Osteoblast (primary cell): ENCODE measurements around the gene PRKACA. TPM values are rescaled to one million over a fixed set of nuclear protein-coding genes. Genes with fewer than 3 reads are reported as not detected.

Source experiments
- DNase-seq: peaks from one replicate; pipeline ENCODE4 v3.0.0; 2011; ENCODE audit warnings: low spot score, mixed read lengths; ENCODE audit not compliant: insufficient read length; ENCODE audit errors: missing footprints
- H2AFZ ChIP-seq: 2 replicates; pipeline ENCODE4 v1.6.0; 2011; ENCODE audit warnings: mild to moderate bottlenecking, low read length
- H3K27ac ChIP-seq: 2 replicates; pipeline ENCODE4 v1.5.1; 2011; ENCODE audit warnings: mild to moderate bottlenecking, low read depth, low read length, moderate library complexity
- H3K27me3 ChIP-seq: 2 replicates; pipeline ENCODE4 v1.6.0; 2012; ENCODE audit warnings: mild to moderate bottlenecking, control low read depth, inconsistent platforms, low read length, moderate library complexity; ENCODE audit not compliant: insufficient read depth
- H3K36me3 ChIP-seq: 2 replicates; pipeline ENCODE4 v1.5.1; 2011; ENCODE audit warnings: mild to moderate bottlenecking, low read length, control low read depth, moderate library complexity; ENCODE audit not compliant: insufficient read depth
- H3K4me1 ChIP-seq: 2 replicates; pipeline ENCODE4 v1.5.1; 2011; ENCODE audit warnings: mild to moderate bottlenecking, low read length, control low read depth, moderate library complexity; ENCODE audit not compliant: insufficient read depth
- H3K4me2 ChIP-seq: 2 replicates; pipeline ENCODE4 v1.6.0; 2011; ENCODE audit warnings: mild to moderate bottlenecking, low read length; ENCODE audit not compliant: insufficient read depth
- H3K4me3 ChIP-seq: fragments of 200-600 bp; sonication (generic); 3 replicates; pipeline ENCODE4 v1.5.1; 2012; ENCODE audit warnings: mild to moderate bottlenecking, low read length, inconsistent platforms; ENCODE audit not compliant: insufficient read depth
- H3K79me2 ChIP-seq: 2 replicates; pipeline ENCODE4 v1.6.0; 2012; ENCODE audit warnings: mild to moderate bottlenecking, low read length, control low read depth, inconsistent platforms; ENCODE audit not compliant: insufficient read depth
- H3K9me3 ChIP-seq: 2 replicates; pipeline ENCODE4 v1.5.1; 2011; ENCODE audit warnings: low read depth, low read length, control low read depth
- H4K20me1 ChIP-seq: 2 replicates; pipeline ENCODE4 v1.6.0; 2012; ENCODE audit warnings: mild to moderate bottlenecking, low read length, control low read depth; ENCODE audit not compliant: insufficient read depth
- total RNA-seq: library from RNA; depleted of rRNA; stranded (reverse); fragments of >200 nt; gene quantifications from 2 replicates; pipeline ENCODE4 v1.2.3, GENCODE V29; 2012
- TF ChIP-seq, protein P1 (sequence below): IDR thresholded peaks from 2 replicates; pipeline ENCODE4 v1.5.1; 2011; ENCODE audit warnings: mild to moderate bottlenecking, low read depth, low read length, moderate library complexity; ENCODE audit errors: extremely low read depth

The PRKACA gene
- total RNA-seq, 1 donor, result 45.6 TPM

DNA sequence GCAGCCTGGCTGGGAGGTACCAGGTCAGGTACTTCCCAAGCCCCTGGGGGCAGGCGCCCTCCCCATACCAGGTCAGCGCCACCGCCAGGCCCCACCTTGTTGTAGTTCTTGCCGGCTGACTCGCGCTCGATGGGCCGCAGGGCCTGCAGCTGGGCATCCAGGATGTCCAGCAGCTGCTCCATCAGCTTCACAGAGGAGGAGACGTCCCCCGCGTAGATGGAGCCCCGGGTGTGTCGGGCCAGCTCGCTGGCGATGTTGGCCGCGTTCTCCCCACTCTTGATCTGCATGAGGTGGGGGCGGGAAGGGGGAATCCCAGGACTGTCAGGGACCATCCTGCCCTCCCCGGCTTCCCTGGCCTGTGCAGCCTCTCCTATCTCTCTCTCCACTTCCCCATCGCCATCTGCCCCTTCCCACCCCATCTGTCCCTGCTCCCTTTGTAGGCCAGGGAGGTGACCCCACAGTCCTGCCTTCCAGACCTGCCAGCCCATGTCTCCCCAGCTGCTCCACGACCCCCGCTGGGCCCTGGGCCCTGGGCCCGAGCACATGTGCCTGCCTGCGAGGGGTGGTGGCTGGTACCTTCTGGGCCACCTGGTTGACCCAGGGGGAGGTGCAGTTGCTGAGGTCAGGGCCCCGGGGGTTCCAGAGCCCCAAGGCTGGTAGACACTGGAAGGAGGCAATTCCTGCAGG lies 42.6 kb upstream of the PRKACA start:
- DNase-seq, result peak; percentile 82
- no peaks in the 10 kb centered on the region for H3K4me1 ChIP-seq
- H3K4me3 ChIP-seq, result no peak overlapping the region
- H2AFZ ChIP-seq, result no peak overlapping the region
- no peaks in the 10 kb centered on the region for H3K9me3 ChIP-seq
- H3K27me3 ChIP-seq, result no peaks in the 10 kb centered on the region
- H4K20me1 ChIP-seq, result peaks cover 2% of the 10 kb centered on the region
- TF ChIP-seq, protein P1, sequence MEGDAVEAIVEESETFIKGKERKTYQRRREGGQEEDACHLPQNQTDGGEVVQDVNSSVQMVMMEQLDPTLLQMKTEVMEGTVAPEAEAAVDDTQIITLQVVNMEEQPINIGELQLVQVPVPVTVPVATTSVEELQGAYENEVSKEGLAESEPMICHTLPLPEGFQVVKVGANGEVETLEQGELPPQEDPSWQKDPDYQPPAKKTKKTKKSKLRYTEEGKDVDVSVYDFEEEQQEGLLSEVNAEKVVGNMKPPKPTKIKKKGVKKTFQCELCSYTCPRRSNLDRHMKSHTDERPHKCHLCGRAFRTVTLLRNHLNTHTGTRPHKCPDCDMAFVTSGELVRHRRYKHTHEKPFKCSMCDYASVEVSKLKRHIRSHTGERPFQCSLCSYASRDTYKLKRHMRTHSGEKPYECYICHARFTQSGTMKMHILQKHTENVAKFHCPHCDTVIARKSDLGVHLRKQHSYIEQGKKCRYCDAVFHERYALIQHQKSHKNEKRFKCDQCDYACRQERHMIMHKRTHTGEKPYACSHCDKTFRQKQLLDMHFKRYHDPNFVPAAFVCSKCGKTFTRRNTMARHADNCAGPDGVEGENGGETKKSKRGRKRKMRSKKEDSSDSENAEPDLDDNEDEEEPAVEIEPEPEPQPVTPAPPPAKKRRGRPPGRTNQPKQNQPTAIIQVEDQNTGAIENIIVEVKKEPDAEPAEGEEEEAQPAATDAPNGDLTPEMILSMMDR, result no peak
- H3K27ac ChIP-seq, result no peak overlapping the region
- H3K36me3 ChIP-seq, result no peaks in the 10 kb centered on the region
- no peak overlapping the region for H3K4me2 ChIP-seq
- no peaks in the 10 kb centered on the region for H3K79me2 ChIP-seq

DNA sequence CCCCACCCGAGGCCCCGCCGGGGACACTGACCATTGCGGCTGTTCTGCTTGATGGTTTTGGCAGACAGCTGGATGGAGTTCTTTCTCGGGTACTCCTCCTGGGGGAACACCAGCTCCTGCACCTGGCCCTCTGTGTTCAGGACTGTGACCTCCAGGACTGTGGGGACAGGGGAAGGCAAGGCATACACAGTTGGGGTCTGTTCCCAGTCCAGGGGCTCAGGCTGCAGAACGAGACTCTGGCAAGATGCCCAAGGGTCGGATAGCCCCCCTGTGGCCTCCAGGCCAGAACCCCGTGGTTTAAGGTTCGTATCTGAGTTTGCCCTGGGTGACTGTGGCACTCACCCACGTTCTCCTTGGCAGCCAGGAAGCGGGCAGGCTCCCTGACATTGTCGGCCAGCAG lies 41.5 kb upstream of the PRKACA start:
- Histone ChIP-seq H2AFZ (no peak overlapping the region), H3K27ac (no peak overlapping the region), H3K9me3 (no peaks in the 10 kb centered on the region), H4K20me1 (peaks cover 2% of the 10 kb centered on the region), H3K36me3 (no peaks in the 10 kb centered on the region), H3K79me2 (peaks cover 2% of the 10 kb centered on the region), H3K4me1 (no peaks in the 10 kb centered on the region), H3K4me2 (no peak overlapping the region), H3K27me3 (no peaks in the 10 kb centered on the region), H3K4me3 (no peak overlapping the region)
- TF ChIP-seq, protein P1, result no peak
- peak; percentile 79 for DNase-seq

DNA sequence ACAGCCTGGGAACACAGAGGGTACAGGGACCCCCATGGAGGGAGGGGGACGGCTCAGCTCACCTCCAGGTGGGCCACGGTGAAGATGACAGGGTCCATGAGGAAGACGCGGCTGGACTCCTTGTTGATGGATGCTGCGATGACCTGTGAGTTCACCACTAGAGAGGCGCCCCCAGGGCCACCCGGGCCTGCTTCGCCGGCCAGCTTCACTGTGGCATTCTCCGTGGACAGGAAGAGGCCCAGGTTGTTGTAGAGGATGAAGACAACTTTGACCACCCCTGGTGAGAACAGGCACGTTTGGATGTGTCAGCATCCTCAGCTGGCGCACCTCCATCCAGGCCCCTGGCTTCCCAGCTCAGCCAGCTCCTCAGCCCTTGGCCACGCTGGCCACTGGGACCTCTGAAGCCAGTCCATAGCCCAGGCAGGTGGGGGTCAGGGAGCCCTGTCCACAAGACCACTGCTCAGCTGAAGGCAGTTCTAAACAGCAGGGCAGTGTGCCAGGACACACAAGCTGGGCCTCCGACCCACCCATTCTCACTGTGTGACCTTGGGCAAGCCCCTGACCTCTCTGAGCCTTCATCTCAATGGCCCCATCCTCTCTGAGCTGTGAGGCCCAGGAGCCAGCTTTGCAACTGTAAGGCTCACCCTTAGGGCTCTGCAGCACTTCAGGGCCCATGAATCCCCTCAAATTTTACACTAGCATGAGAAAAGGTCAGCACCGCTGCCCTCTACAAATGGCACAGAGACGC lies 40.9 kb upstream of the PRKACA start:
- TF ChIP-seq, protein P1, result no peak
- no peak overlapping the region for H3K4me2 ChIP-seq
- no peaks in the 10 kb centered on the region for H3K27me3 ChIP-seq
- no peaks in the 10 kb centered on the region for H3K9me3 ChIP-seq
- H3K79me2 ChIP-seq, result peaks cover 4% of the 10 kb centered on the region
- no peak overlapping the region for H3K27ac ChIP-seq
- H3K36me3 ChIP-seq, result no peaks in the 10 kb centered on the region
- H3K4me1 ChIP-seq, result no peaks in the 10 kb centered on the region
- DNase-seq, result peak; percentile 81
- H4K20me1 ChIP-seq, result peaks cover 1% of the 10 kb centered on the region
- H3K4me3 ChIP-seq, result no peak overlapping the region
- no peak overlapping the region for H2AFZ ChIP-seq
